Measurements from ENCODE around the gene USF2.

USF2 gene

GRCh38 chr19:35241417-35241816, 27.3 kb upstream of the USF2 start:
- DNase-seq (ENCODE audit: low read depth in 2 of 2) = no peak

- no peak for DNase-seq (ENCODE audit: low read depth in 2 of 2)
Observed at GRCh38 chr19:35246466-35247092, 22.2 kb upstream of the USF2 start.

DNA sequence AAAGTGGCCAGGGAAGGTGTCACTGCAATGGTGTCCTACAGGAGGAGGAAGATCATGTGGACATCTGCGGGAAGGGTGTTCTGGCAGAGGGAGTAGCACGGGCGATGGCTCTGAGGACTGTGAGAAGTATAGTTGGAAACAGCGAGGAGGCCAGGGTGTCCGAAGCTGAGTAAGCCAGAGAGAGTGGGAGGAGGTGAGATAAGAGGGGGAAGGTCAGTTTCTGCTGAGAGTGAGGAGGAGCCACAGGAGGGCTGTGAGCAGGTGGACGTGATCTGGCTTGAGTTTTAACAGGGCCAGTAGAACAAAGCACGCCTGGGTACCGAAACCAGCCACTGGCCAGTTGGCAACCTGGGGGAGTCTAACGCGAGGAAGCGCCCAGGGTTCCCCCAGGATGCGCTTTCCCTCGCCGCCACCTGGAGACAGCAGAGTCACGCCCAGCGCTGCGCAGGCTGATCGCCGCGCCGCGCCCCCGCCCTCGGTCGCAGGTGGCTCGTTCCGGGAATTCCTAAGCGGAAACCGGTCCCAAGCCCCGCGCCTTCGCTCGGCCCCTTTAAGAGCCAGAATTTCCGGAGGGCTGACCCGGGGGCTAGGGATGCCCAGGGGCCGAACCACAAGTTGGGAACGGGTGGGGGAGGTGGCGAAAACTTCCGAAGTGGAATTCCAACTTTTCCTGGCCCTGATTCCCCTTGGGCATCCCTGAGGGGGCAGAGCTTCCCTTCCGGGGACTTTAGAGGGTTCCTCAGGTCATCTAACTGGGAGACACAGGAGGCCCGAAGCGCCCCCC, 21.0 kb upstream of the USF2 start:
- peak in 1 of 2 donors; percentile 34 for DNase-seq (ENCODE audit: low read depth in 2 of 2)

- DNase-seq (ENCODE audit: low read depth in 2 of 2) = peak in 1 of 2 donors; percentile 67
Observed at GRCh38 chr19:35248310-35249145, 20.2 kb upstream of the USF2 start, which contains the start of gene LSR. TSS of gene LSR (plus strand) at chr19:35249002. CDS start at chr19:35249023, 21 bp downstream.

DNA sequence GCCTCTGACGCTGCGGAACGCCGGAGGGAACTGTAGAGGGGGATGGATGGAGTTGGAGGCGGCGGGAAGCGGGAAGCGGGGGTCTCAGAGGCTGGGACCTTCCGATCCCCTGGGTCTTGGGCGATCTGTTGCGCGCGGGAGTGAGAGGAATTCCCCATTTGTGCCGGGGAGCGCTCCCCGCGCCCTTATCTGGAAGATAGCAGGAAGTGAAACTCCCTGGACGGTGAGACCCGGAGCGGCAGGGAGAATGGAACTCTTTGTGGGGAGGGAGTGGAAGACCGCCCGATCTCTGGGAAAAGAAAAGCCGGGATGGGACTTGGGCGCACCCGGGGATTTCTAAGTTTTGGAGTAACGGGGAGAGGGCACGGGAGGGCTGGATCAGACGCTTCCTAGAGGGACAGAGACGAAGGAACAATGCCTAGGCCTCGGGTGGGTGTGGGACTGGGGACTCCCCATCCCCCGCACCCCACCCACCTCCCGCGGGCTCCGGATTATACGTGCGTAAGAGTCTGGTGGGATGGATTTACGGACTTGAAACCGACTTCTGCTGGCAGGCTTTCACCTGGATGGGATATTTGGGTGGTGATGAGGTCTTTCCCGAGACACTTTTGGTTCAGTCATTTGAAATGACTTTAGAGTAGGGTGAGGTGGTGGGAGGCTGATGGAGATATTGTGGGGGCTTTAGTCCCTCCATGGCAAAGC, 19.5 kb upstream of the USF2 start:
- no peak for DNase-seq (ENCODE audit: low read depth in 2 of 2)

DNA sequence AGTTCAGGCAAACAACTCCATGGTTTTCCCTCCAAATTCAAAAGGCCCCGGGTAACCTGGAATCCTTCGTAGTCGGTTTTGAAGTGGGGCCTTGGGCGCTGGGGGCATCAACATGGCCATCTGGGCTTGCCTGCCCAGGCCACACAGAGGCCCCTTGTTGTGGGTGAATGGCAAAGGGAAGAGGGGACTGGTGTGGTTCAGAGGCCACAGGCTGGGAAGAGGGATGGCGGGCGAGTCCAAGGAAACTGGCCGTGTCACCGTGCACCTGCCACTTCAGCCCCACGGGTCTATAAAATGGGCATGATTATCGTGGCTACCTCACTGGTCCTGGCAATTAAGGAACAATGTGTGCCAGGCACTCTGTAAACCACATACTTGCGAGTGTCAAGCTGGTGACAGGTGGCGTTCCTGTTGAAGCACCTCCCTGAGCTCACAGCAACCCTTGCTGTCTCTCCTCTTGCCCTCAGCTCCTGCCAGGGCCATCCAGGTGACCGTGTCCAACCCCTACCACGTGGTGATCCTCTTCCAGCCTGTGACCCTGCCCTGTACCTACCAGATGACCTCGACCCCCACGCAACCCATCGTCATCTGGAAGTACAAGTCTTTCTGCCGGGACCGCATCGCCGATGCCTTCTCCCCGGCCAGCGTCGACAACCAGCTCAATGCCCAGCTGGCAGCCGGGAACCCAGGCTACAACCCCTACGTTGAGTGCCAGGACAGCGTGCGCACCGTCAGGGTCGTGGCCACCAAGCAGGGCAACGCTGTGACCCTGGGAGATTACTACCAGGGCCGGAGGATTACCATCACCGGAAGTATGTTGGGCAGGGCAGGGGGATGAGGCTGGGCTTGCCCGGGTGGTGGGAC, 18.7 kb upstream of the USF2 start:
- no peak for DNase-seq (ENCODE audit: low read depth in 2 of 2)

GRCh38 chr19:35251456-35251855, 17.3 kb upstream of the USF2 start:
- no peak for DNase-seq (ENCODE audit: low read depth in 2 of 2)

GRCh38 chr19:35253316-35254286, 15.2 kb upstream of the USF2 start:
- no peak for DNase-seq (ENCODE audit: low read depth in 2 of 2)

DNA sequence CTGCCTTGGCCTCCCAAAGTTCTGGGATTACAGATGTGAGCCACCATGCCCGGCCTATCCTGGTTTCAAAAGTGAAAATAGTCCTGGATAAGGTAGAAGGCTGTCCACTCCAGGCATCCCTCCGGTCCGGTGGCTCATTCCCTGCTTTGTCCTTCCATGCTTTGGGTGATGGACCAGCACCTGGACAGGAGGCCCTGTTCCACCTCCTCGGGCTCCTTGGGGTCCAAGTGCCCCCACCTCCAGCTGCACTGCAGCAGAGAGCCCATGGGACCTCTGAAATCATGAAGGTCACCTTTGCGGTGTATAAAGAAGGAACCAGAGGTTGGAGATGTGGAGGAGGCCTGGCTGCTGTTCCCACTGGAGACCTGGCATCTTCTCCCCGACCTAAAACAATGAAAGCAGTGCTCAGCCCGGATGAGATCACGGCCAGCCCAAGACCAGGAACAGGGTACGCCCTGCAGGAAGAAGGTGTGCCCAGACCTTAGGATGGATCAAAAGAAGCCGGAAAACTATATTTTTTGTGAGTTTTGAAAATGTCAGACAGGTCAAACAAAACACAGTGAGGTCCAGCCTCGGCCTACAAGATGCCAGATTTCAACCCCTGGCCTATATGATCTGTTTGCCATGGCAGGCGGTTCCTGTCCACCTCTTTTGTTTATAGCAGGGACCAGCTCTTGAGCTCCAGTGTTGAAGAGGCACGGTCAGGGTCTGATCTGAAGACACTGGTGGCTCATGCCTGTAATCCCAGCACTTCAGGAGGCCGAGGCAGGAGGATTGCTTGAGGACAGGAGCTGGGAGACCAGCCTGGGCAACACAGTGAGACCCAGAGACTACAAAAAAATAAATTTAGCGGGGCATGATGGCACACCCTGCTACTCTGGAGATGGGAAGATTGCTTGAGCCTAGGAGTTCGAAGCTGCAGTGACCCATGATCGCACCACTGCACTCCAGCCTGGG, 14.1 kb upstream of the USF2 start:
- DNase-seq (ENCODE audit: low read depth in 2 of 2) = no peak

DNA sequence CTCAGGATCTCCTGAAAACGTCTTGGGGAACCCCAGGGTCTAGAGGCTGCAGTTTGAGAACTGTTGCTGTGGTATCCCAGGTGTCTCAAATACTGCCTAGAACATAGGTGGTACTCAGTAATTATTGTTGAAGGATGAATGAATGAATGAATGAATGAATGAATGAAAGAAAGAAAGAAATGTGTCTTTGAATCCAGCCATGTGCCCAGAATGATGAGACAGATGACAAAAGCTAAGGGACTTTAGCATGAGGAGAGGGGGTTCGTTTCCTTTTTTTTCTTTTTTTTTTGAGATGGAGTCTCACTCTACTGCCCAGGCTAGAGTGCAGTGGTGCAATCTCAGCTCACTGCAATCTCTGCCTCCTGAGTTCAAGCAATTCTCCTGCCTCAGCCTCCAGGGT, 12.2 kb upstream of the USF2 start:
- no peak for DNase-seq (ENCODE audit: low read depth in 2 of 2)

- DNase-seq (ENCODE audit: low read depth in 2 of 2) = no peak
Observed at GRCh38 chr19:35257113-35257461, 11.7 kb upstream of the USF2 start.

DNA sequence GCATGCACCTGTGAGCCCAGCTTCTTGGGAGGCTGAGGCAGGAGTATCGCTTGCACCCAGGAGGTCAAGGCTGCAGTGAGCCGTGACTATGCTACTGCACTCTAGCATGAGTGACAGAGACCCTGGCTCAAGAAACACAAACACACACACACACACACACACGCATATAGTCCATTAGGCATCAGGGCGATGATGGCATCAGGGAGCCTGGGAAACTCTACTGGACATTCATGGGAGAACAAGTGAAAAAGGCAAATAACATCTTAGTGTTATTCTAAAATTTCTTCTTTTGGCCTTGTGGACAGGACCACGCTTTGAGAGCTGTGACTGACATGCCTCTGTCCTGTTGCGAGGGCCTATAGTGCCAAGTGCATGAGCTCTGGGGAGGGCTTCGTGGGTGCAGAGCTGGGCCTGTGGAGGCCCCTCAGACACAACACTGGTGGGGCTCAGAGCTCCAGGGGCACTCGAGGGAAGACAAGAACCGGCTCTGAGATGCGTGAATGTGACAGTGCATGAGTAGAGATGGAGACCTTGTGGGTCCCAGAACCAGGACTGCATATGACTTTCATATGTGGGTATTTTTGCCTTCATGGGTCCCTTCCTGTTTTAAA, 8.0 kb upstream of the USF2 start:
- DNase-seq (ENCODE audit: low read depth in 2 of 2) = no peak

GRCh38 chr19:35261356-35262100, 7.2 kb upstream of the USF2 start:
- no peak for DNase-seq (ENCODE audit: low read depth in 2 of 2)

DNA sequence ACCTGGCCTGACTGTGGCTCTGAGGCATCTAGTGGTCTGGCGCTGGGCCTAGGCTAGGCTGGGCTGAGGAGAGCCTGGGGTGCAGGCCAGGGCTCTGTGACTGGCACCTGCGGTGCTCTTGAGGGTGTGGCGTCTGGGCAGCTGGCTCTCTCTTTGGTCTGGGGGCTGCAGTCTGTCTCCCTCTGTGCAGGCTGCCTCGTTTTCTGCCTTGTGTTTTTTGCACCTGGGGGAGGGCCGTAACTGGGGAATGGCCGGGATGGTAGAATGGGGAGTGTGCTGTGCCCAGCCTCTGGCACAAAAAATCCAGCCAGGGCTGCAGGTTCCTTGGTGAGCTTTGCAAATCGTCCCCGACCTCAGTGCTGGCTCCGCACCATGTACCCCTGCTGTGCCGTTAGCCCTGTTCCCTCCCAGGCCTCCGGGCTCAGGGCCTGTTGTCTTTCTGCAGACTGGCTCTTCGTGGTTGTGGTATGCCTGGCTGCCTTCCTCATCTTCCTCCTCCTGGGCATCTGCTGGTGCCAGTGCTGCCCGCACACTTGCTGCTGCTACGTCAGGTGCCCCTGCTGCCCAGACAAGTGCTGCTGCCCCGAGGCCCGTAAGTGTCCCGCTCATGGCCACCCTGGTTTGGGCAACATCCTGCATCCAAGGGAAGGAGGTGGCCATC, 6.5 kb upstream of the USF2 start:
- DNase-seq (ENCODE audit: low read depth in 2 of 2) = no peak

DNA sequence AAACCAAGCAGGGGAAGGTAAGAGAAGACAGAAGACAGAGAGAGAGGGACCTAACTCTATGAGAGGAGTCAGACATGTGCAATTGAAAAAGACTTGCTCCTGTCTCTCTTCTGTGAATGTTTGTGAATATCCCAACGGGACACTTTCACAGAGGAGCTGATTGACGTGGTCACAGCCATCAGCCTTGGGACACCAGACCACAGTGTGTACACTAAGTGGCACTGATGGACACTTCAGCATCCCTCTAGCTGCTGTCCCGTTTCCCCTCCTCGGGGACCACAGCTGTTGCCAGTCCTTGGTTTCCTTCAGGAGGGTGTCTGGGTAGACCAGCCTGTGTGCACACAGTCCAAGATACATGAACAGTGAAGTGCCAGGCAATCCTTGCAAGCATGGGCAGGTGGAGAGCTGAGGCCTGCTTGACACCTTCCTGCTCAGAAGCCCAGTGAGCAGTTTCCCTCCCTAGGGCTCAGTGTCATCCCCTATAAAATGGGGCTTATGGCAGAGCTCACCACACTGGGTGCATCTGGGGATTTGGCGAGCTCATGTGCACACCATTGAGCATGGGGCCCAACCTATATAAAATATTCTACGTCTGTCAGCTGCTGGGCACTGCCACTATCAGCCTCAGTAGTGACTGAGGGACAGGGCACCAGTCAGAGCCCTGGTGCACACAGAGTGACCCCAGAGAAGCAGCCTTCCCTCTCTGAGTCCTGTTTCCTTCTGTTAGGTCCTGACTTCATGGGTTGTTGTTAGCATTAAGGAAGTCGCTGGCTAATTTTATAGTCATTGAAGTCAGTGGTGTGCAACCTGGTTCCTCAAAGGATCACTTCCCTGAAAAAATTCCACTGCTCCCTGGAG, 4.3 kb upstream of the USF2 start:
- no peak for DNase-seq (ENCODE audit: low read depth in 2 of 2)
